HepG2 (cell line): ENCODE data around the gene COQ5. TPM values are rescaled to one million over a fixed set of nuclear protein-coding genes. Genes with fewer than 3 reads are reported as not detected.

Source experiments
- ATAC-seq: fragments of 200-7000 bp; cut with Tn5 transposase; 3 replicates; pipeline ENCODE4 v1.9.1; 2020; ENCODE audit warnings: mild to moderate bottlenecking, moderate library complexity
- BruUV-seq: library from RNA; stranded (reverse); fragments of 400-500 nt; replicated peaks from 2 replicates; lab custom pipeline; 2021; lab: Mats Ljungman, UMichigan
- CTCF ChIA-PET: fragments of 300-600 bp; formaldehyde crosslinking; extraction: SDS; loops from one replicate; lab custom pipeline; 2021; ENCODE audit warnings: low total read pairs, inconsistent platforms, low intra/inter-chr PET ratio; lab: Yijun Ruan, JAX
- POLR2A ChIA-PET: fragments of 350-600 bp; sonication (Branson Sonifier 250); formaldehyde crosslinking; loops from one replicate; lab custom pipeline; 2020; ENCODE audit warnings: antibody characterized with exemption, inconsistent platforms; lab: Yijun Ruan, JAX
- DNase-seq: peaks from one replicate; pipeline ENCODE4 v3.0.0-alpha.2; 2015; ENCODE audit warnings: low spot score
- FAIRE-seq: peaks from 3 replicates; lab custom pipeline; 2011; peaks lifted over from hg19 to GRCh38; lab: Jason Lieb, UNC
- H2AFZ ChIP-seq: one replicate; pipeline ENCODE4 v1.6.1; 2011; ENCODE audit warnings: low read length, inconsistent platforms
- H3K27ac ChIP-seq: fragments of 300-600 bp; 3 replicates; pipeline ENCODE4 v1.8.0; 2011; ENCODE audit warnings: mixed run types, mild to moderate bottlenecking, mixed read lengths, low read length, inconsistent platforms; ENCODE audit not compliant: insufficient read depth; ENCODE audit errors: extremely low read length
- H3K27me3 ChIP-seq, 2 experiments: fragments of 200-600 bp in 1 of 2; 2 replicates in 1 of 2; 3 replicates in 1 of 2; pipeline versions ENCODE4 v1.6.0 to v1.8.0; 2011; ENCODE audit warnings: low read length in 2 of 2, mild to moderate bottlenecking in 2 of 2, moderate library complexity in 2 of 2, inconsistent platforms in 1 of 2; ENCODE audit not compliant: insufficient read depth in 2 of 2, control insufficient read depth in 1 of 2
- H3K36me3 ChIP-seq, 2 experiments: fragments of 200-600 bp in 1 of 2; replicated peaks in 1 of 2; 2 replicates in 1 of 2; 3 replicates in 1 of 2; pipeline versions ENCODE4 v1.5.1 to v1.8.0; 2011; ENCODE audit warnings: low read length in 2 of 2, inconsistent platforms in 1 of 2; ENCODE audit not compliant: insufficient read depth in 2 of 2, control insufficient read depth in 1 of 2
- H3K4me1 ChIP-seq: 2 replicates; pipeline ENCODE4 v1.5.1; 2012; ENCODE audit warnings: low read length, inconsistent platforms; ENCODE audit not compliant: insufficient read depth
- H3K4me2 ChIP-seq: 2 replicates; pipeline ENCODE4 v1.6.0; 2011; ENCODE audit warnings: low read depth, low read length, inconsistent platforms
- H3K4me3 ChIP-seq, 3 experiments: fragments of 200-600 bp in 1 of 3; sonication (generic), shearing (Covaris generic) in 1 of 3; replicated peaks in 1 of 3; 2 replicates each; pipeline ENCODE4 v1.5.1; 2011 to 2016; ENCODE audit warnings: low read length in 3 of 3, inconsistent platforms in 2 of 3, low read depth in 2 of 3, mild to moderate bottlenecking in 2 of 3, control low read depth in 1 of 3, mixed read lengths in 1 of 3; ENCODE audit not compliant: insufficient read depth in 1 of 3
- H3K79me2 ChIP-seq: one replicate; pipeline ENCODE4 v1.6.1; 2011; ENCODE audit warnings: low read length, inconsistent platforms; ENCODE audit not compliant: insufficient read depth
- H3K9ac ChIP-seq: 2 replicates; pipeline ENCODE4 v1.6.0; 2011; ENCODE audit warnings: mild to moderate bottlenecking, low read depth, low read length, inconsistent platforms; ENCODE audit not compliant: insufficient read depth
- H3K9me3 ChIP-seq: 2 replicates; pipeline ENCODE4 v1.5.1; 2012; ENCODE audit warnings: mild to moderate bottlenecking, low read length
- H4K20me1 ChIP-seq: 2 replicates; pipeline ENCODE4 v1.6.0; 2011; ENCODE audit warnings: inconsistent platforms, mild to moderate bottlenecking, low read length, moderate library complexity; ENCODE audit not compliant: insufficient read depth
- ATF1 ChIP-seq: IDR thresholded peaks from 2 replicates; pipeline ENCODE4 v1.6.1; 2016; ENCODE audit warnings: mild to moderate bottlenecking, control low read depth
- CBFB ChIP-seq: sonication (generic); formaldehyde crosslinking; IDR thresholded peaks from 2 replicates; pipeline ENCODE4 v1.4.0; 2020; ENCODE audit warnings: missing genetic modification reagents
- CENPBD1 ChIP-seq: sonication (generic); formaldehyde crosslinking; IDR thresholded peaks from 2 replicates; pipeline ENCODE4 v1.8.0; 2022; ENCODE audit warnings: missing genetic modification reagents, low read depth, mild to moderate bottlenecking, borderline replicate concordance
- ETV5 ChIP-seq: IDR thresholded peaks from 2 replicates; pipeline ENCODE4 v1.6.1; 2018; ENCODE audit warnings: missing biosample characterization, missing genetic modification reagents, inconsistent platforms, borderline replicate concordance
- FOXA1 ChIP-seq, 2 experiments: fragments of 450-650 bp in 1 of 2; sonication (generic) in 1 of 2; formaldehyde crosslinking in 1 of 2; IDR thresholded peaks; 2 replicates each; pipeline versions ENCODE4 v1.4.0 to v1.6.1; 2016 to 2020; ENCODE audit warnings: missing genetic modification reagents in 1 of 2
- HCFC1 ChIP-seq: fragments of 150-350 bp; IDR thresholded peaks from 2 replicates; pipeline ENCODE4 v1.6.1; 2014; ENCODE audit warnings: low read depth, low read length
- PCBP1 ChIP-seq: fragments of 200-400 bp; formaldehyde crosslinking; IDR thresholded peaks from 2 replicates; pipeline ENCODE4 v1.6.1; 2017; ENCODE audit warnings: mild to moderate bottlenecking, low read depth, low read length, borderline replicate concordance
- RBFOX2 ChIP-seq: fragments of 200-400 bp; formaldehyde crosslinking; IDR thresholded peaks from 2 replicates; pipeline ENCODE4 v1.6.1; 2017; ENCODE audit warnings: low read depth, mild to moderate bottlenecking, low read length
- SALL2 ChIP-seq: sonication (generic); formaldehyde crosslinking; IDR thresholded peaks from 2 replicates; pipeline ENCODE4 v1.8.1; 2023; ENCODE audit warnings: mild to moderate bottlenecking, missing genetic modification reagents, inconsistent platforms
- TARDBP ChIP-seq: sonication (generic); formaldehyde crosslinking; IDR thresholded peaks from 2 replicates; pipeline ENCODE4 v1.8.0; 2022; ENCODE audit warnings: mild to moderate bottlenecking, missing genetic modification reagents
- ZFP41 ChIP-seq: sonication (generic); formaldehyde crosslinking; IDR thresholded peaks from 2 replicates; pipeline ENCODE4 v1.4.0; 2020; ENCODE audit warnings: mild to moderate bottlenecking, missing genetic modification reagents, borderline replicate concordance
- ZNF121 ChIP-seq: sonication (generic); formaldehyde crosslinking; IDR thresholded peaks from 2 replicates; pipeline ENCODE4 v1.5.0; 2020; ENCODE audit warnings: mild to moderate bottlenecking, missing genetic modification reagents
- ZNF136 ChIP-seq: sonication (generic); formaldehyde crosslinking; IDR thresholded peaks from 2 replicates; pipeline ENCODE4 v1.8.1; 2022; ENCODE audit warnings: low read depth, mild to moderate bottlenecking, moderate library complexity, missing genetic modification reagents
- ZNF367 ChIP-seq: sonication (generic); formaldehyde crosslinking; IDR thresholded peaks from 2 replicates; pipeline ENCODE4 v1.4.0; 2020; ENCODE audit warnings: missing genetic modification reagents, borderline replicate concordance
- ZNF614 ChIP-seq: IDR thresholded peaks from 2 replicates; pipeline ENCODE4 v1.6.1; 2018; ENCODE audit warnings: missing biosample characterization, missing genetic modification reagents, inconsistent platforms, borderline replicate concordance
- ZNF737 ChIP-seq: sonication (generic); formaldehyde crosslinking; IDR thresholded peaks from 2 replicates; pipeline ENCODE4 v1.5.0; 2020; ENCODE audit warnings: missing genetic modification reagents, mild to moderate bottlenecking, borderline replicate concordance
- ZXDC ChIP-seq: sonication (generic); formaldehyde crosslinking; IDR thresholded peaks from 2 replicates; pipeline ENCODE4 v1.5.0; 2020; ENCODE audit warnings: mild to moderate bottlenecking, missing genetic modification reagents
- WGBS: methylation state at CpG from one replicate; pipeline ENCODE4 v1.1.6; 2017; ENCODE audit warnings: low lambda C conversion rate; 5-methylcytosine and 5-hydroxymethylcytosine counted together
- in situ Hi-C: cut with HindIII; loops from 2 replicates; pipeline ENCODE4 v1.10.0; 2017; ENCODE audit warnings: low pct_unique_long_range_greater_than_20kb; ENCODE audit not compliant: extremely low pct_ligation_motif_present
- intact Hi-C: fragments of 100-400 bp; cut with micrococcal nuclease; formaldehyde crosslinking; loops from one replicate; pipeline ENCODE4 v1.10.0; 2022; ENCODE audit not compliant: unreplicated experiment
- polyA plus RNA-seq, 8 experiments: library from polyadenylated mRNA; depleted of rRNA in 3 of 8; stranded (reverse) in 7 of 8; unstranded in 1 of 8; fragments of >200 nt; fragmentation: Illumina TruSeq in 4 of 8; extraction: Trizol in 4 of 8; gene quantifications; 2 replicates each; pipeline versions ENCODE4 v1.2.1 to v1.2.3, GENCODE V29; 2011 to 2016; ENCODE audit warnings: low read depth in 4 of 8, missing spikeins in 1 of 8, mixed read lengths in 1 of 8; ENCODE audit not compliant: insufficient read depth in 1 of 8
- total RNA-seq, 5 experiments: library from RNA; depleted of rRNA; stranded (reverse); fragments of >200 nt; fragmentation: Illumina TruSeq; extraction: Trizol; gene quantifications; 2 replicates each; pipeline ENCODE4 v1.2.3, GENCODE V29; 2016; ENCODE audit warnings: low read depth in 1 of 5

Gene COQ5
- total and polyA plus RNA-seq, 2 of the 13 experiments (the other 11 are each of a cell fraction or from before 2014, with no cell fraction given) = 36.4 to 41.5 TPM

GRCh38 chr12:120542166-120542565 lies 13.2 kb upstream of the COQ5 start:
- POLR2A ChIA-PET = interaction anchor here (1.0 kb wide), 1 partner anchor 39 kb away, joined by 3 read pairs; the partner anchor contains the start of gene POP5
- Histone ChIP-seq H3K27ac (no peak overlapping the region), H4K20me1 (peaks cover 87% of the 10 kb centered on the region), H3K36me3 (peaks cover 6 to 42% of the 10 kb centered on the region in 2 experiments)
- 100% methylated on average over 4 of the region's 5 CpGs for WGBS
- intact Hi-C loops (no loop called here), in situ Hi-C loops (no loop called here)
- DNase-seq = no peak
- TF ChIP-seq CBFB (CRISPR knock-in tag) (no peak), ZNF121 (CRISPR knock-in tag) (peak; percentile 86)
- TF ChIP-seq, all 625 proteins: peak for 1
- CTCF ChIA-PET = no interaction called here
- H2AFZ ChIP-seq = no peak overlapping the region
- FAIRE-seq = no peak
- no peaks in the 10 kb centered on the region for H3K27me3 ChIP-seq
- H3K4me1 ChIP-seq = peaks cover 91% of the 10 kb centered on the region
- BruUV-seq = no TSS peak
- H3K9ac ChIP-seq = no peak overlapping the region
- H3K79me2 ChIP-seq = peaks cover 85% of the 10 kb centered on the region
- no peak overlapping the region for H3K4me3 ChIP-seq
- H3K4me2 ChIP-seq = no peak overlapping the region
- ATAC-seq = no peak
- no peaks in the 10 kb centered on the region for H3K9me3 ChIP-seq

- Histone ChIP-seq H4K20me1 (peaks cover 91% of the 10 kb centered on the region), H3K4me1 (peaks cover 88% of the 10 kb centered on the region), H3K27ac (no peak overlapping the region)
- no peak for TF ChIP-seq ATF1 (CRISPR knock-in tag)
- TF ChIP-seq CENPBD1 (CRISPR knock-in tag) = no peak
- TF ChIP-seq ZNF614 (CRISPR knock-in tag) = no peak
- no peak for TF ChIP-seq TARDBP
- TF ChIP-seq ETV5 (CRISPR knock-in tag) = no peak
- no peak for TF ChIP-seq PCBP1
- no peak for TF ChIP-seq FOXA1 (IDR thresholded peaks at IDR 0.05)
- TF ChIP-seq FOXA1 (CRISPR knock-in tag; IDR thresholded peaks at IDR 0.05) = no peak
- TF ChIP-seq HCFC1 = no peak
- no peak for TF ChIP-seq ZXDC (CRISPR knock-in tag)
- no peak for TF ChIP-seq RBFOX2
- no peak for TF ChIP-seq ZNF367 (CRISPR knock-in tag)
- TF ChIP-seq ZFP41 = no peak
- no peak for TF ChIP-seq SALL2 (CRISPR knock-in tag)
- TF ChIP-seq ZNF136 (CRISPR knock-in tag) = no peak
- TF ChIP-seq ZNF737 (CRISPR knock-in tag) = no peak
Measured at GRCh38 chr12:120540445-120540844, 11.5 kb upstream of the COQ5 start.

More at GRCh38 chr12:120540445-120540844, 11.5 kb upstream of the COQ5 start:
- Histone ChIP-seq H3K79me2 (peaks cover 89% of the 10 kb centered on the region), H3K4me3 (no peak overlapping the region), H3K9me3 (no peaks in the 10 kb centered on the region), H3K36me3 (peaks cover 5 to 28% of the 10 kb centered on the region in 2 experiments), H2AFZ (no peak overlapping the region), H3K27me3 (no peaks in the 10 kb centered on the region), H3K9ac (no peak overlapping the region), H3K4me2 (no peak overlapping the region)
- DNase-seq (no peak), FAIRE-seq (no peak), ATAC-seq (no peak)
- ChIA-PET POLR2A (no interaction called here), CTCF (no interaction called here)
- 85% methylated on average over 3 of the region's 3 CpGs for WGBS
- no TSS peak for BruUV-seq
- intact Hi-C loops = no loop called here
- in situ Hi-C loops = no loop called here
